ENCODE measurements around the gene PEBP1.
A peak's percentile ranks its signal among the peaks of the same experiment; 100 is the strongest.
"Not testable (repeated sequence)": the region's sequence is repeated elsewhere in the genome, so short reads cannot be mapped to it uniquely, and the experiment has no call there.

PEBP1 gene

GRCh38 chr12:118107694-118108093 lies 28.2 kb upstream of the PEBP1 start:
- DNase-seq (ENCODE audit: insufficient read length) (no peak), FAIRE-seq (no peak)
- TF ChIP-seq POLR2A (IDR thresholded peaks at IDR 0.05; ENCODE audit: low read depth, low read length) (no peak), POLR2AphosphoS5 (IDR thresholded peaks at IDR 0.05; ENCODE audit: low read depth, low read length) (no peak), TAF1 (IDR thresholded peaks at IDR 0.05; ENCODE audit: borderline replicate concordance, low read depth, low read length) (no peak)

- FAIRE-seq = no peak
- DNase-seq (ENCODE audit: insufficient read length) = no peak
Measured at GRCh38 chr12:118109088-118109487, 26.8 kb upstream of the PEBP1 start.

DNA sequence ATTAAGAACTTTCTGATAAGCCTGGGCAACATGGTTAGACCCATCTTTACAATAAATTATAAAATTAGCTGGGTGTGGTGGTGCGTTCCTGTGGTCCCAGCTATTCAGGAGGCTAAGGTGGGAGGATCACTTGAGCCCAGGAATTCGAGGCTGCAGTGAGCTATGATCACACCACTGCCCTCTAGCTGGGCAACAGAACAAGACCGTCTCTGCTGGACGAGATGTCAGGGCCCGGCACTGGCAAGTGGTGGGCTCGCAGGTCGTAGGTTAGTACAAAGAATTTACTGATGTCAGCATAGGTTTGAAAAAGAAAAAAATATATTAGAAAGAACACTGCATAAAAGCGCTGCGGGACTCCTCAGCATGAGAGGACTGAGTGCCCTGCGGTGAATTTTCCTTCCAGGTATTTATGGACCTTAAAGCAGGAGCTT lies 16.5 kb upstream of the PEBP1 start:
- no peak for FAIRE-seq
- TF ChIP-seq POLR2AphosphoS5 (IDR thresholded peaks at IDR 0.05; ENCODE audit: low read depth, low read length) (no peak), POLR2A (IDR thresholded peaks at IDR 0.05; ENCODE audit: low read depth, low read length) (no peak)
- DNase-seq (ENCODE audit: insufficient read length) = no peak

More at GRCh38 chr12:118109088-118109487, 26.8 kb upstream of the PEBP1 start:
- TF ChIP-seq TAF1 (IDR thresholded peaks at IDR 0.05; ENCODE audit: borderline replicate concordance, low read depth, low read length) (no peak), POLR2A (IDR thresholded peaks at IDR 0.05; ENCODE audit: low read depth, low read length) (no peak), POLR2AphosphoS5 (IDR thresholded peaks at IDR 0.05; ENCODE audit: low read depth, low read length) (no peak)

DNA sequence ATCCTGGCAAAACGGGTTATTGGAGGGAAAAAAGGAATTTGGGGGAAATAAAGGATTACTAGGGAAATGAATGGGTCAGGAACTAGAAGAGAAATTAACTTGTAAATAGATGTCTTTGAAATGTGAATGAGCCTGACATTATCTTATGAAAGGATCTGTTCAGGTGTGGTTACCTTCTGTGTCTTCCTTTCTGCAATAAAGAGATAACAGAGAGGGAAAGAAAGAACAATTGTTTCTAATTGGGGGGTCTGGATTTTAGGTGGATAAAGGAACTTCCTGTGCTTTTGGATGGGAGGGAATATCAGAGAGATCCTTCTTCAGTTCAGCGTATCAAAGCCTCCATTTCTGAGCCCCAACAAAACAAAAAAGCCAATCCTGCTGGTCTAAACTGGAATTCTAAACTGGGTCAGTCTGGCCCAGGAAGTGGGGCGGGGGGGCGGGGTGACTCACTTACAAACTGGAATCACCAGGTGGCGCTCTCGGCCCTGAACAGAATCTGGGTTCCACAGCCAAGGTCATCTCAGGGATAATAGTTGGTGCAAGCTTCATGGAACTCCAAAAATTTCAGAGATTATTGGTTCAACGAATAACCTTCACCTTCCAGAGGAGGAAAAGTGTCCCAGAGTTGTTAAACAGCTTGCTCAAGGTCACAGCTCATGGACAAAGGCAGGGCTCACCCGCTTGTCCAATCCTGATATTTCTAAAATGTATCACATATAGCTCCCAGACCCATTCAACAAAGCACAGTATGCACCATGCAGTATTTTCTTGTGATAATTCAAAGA lies 15.2 kb upstream of the PEBP1 start:
- FAIRE-seq (peak; percentile 60), DNase-seq (ENCODE audit: insufficient read length) (peak; percentile 72)
- TF ChIP-seq POLR2AphosphoS5 (IDR thresholded peaks at IDR 0.05; ENCODE audit: low read depth, low read length) (no peak), TAF1 (IDR thresholded peaks at IDR 0.05; ENCODE audit: borderline replicate concordance, low read depth, low read length) (no peak), POLR2A (IDR thresholded peaks at IDR 0.05; ENCODE audit: low read depth, low read length) (no peak)

DNA sequence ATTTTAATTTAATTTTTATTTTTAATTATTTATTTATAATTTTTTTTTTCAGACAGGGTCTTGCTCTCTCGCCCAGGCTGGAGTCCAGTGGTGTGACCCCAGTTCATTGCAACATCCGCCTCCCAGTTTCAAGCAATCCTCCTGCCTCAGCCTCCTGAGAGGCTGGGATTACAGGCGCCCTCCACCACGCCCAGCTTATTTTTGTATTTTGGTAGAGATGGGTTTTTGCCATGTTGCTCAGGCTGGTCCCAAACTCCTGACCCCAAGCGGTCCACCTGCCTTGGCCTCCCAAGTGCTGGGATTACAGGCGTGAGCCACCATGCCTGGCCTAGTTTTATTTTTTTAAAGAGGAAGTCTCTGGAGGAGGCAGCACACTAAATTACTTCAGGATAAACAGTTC lies 13.7 kb upstream of the PEBP1 start:
- DNase-seq (ENCODE audit: insufficient read length) (no peak), FAIRE-seq (no peak)
- TF ChIP-seq POLR2A (IDR thresholded peaks at IDR 0.05; ENCODE audit: low read depth, low read length) (no peak), POLR2AphosphoS5 (IDR thresholded peaks at IDR 0.05; ENCODE audit: low read depth, low read length) (no peak), TAF1 (IDR thresholded peaks at IDR 0.05; ENCODE audit: borderline replicate concordance, low read depth, low read length) (no peak)

- no peak for FAIRE-seq
- no peak for DNase-seq (ENCODE audit: insufficient read length)
- TF ChIP-seq POLR2A (IDR thresholded peaks at IDR 0.05; ENCODE audit: low read depth, low read length) (no peak), TAF1 (IDR thresholded peaks at IDR 0.05; ENCODE audit: borderline replicate concordance, low read depth, low read length) (no peak), POLR2AphosphoS5 (IDR thresholded peaks at IDR 0.05; ENCODE audit: low read depth, low read length) (no peak)
Measured at GRCh38 chr12:118124333-118124874, 11.5 kb upstream of the PEBP1 start.

- FAIRE-seq (no peak), DNase-seq (ENCODE audit: insufficient read length) (no peak)
- no peak for TF ChIP-seq TAF1 (IDR thresholded peaks at IDR 0.05; ENCODE audit: borderline replicate concordance, low read depth, low read length)
Measured at GRCh38 chr12:118125743-118126118, 10.2 kb upstream of the PEBP1 start.

DNA sequence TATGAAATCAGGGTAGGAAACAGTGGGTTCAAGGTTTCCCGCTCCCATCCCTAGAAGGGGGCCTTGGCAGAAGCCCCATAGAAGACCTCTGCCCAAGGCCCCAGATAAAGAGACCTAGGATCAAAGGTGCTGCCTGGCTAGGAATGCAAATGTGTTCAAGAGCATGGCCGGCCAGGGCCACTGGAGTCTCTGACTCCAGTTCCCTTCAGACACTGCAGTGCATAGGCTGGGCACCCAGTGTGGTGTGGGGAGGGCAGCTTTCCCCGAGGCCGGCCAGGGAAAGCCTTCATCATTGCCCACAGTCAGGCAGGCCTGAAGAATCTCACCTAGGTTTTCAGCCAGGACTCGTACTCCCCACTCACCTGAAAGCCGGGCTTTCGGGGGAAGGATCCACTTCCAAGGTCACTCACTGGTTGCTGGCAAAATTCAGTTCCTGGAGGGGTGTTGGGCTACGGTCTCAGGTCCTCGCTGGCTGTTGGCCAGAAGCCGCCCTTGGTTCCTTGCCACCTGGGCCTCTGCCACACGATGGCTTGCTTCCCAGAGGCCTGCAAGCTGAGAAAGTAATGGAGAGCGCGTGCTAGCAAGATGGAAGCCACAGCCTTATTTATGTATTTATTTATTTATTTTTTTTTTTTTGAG lies 9.7 kb upstream of the PEBP1 start:
- no peak for FAIRE-seq
- TF ChIP-seq POLR2A (IDR thresholded peaks at IDR 0.05; ENCODE audit: low read depth, low read length) = no peak
- no peak for TF ChIP-seq POLR2AphosphoS5 (IDR thresholded peaks at IDR 0.05; ENCODE audit: low read depth, low read length)
- TF ChIP-seq TAF1 (IDR thresholded peaks at IDR 0.05; ENCODE audit: borderline replicate concordance, low read depth, low read length) = no peak
- no peak for DNase-seq (ENCODE audit: insufficient read length)

DNA sequence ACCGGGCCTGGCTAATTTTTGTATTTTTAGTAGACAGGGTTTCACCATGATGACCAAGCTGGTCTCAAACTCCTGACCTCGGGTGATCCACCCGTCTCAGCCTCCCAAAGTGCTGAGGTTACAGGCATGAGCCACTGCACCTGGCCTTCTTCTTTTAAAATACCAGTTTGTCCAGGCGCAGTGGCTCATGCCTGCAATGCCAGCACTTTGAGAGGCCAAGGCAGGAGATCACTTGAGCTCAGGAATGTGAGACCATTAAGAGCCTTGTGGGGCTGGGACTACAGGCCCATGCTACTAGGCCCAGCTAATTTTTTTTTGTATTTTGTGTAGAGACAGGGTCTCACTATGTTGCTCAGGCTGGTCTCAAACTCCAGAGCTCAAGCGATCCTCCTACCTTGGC lies 8.1 kb upstream of the PEBP1 start:
- TF ChIP-seq POLR2A (IDR thresholded peaks at IDR 0.05; ENCODE audit: low read depth, low read length) = no peak
- no peak for TF ChIP-seq POLR2AphosphoS5 (IDR thresholded peaks at IDR 0.05; ENCODE audit: low read depth, low read length)
- no peak for TF ChIP-seq TAF1 (IDR thresholded peaks at IDR 0.05; ENCODE audit: borderline replicate concordance, low read depth, low read length)
- DNase-seq (ENCODE audit: insufficient read length) = no peak
- no peak for FAIRE-seq

DNA sequence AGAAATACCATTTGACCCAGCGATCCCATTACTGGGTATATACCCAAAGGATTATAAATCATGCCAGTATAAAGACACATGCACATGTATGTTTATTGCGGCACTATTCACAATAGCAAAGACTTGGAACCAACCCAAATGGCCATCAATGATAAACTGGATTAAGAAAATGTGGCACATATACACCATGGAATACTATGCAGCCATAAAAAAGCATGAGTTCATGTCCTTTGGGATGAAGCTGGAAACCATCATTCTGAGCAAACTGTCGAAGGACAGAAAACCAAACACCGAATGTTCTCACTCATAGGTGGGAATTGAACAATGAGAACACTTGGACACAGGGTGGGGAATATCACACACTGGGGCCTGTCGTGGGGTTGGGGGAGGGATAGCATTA lies 6.5 kb upstream of the PEBP1 start:
- not testable (repeated sequence) for FAIRE-seq; DNase-seq (ENCODE audit: insufficient read length)

DNA sequence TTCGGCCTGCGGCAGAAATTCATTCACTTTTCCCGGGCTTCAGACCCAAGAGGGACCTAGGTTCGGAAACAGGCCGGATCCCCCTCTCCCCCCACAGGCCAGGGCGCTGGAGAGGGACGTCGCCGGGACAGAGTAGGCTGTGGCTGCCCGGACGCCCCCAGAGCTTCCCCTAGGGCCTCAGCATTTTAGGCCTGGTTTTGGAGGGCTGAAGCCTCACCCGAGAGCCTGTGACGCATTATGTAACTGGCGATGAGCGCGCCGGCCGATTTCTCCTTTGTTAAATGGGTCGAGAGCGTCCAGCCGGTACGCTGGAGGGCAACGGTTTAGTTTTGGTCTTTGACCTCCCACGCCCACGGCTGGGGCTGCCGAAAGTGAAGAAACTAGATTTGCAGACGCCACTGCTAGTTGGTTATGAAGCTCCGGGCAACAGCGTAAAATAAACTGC lies 657 bp downstream of the PEBP1 start:
- TF ChIP-seq POLR2AphosphoS5 (IDR thresholded peaks at IDR 0.05; ENCODE audit: low read depth, low read length) (no peak), POLR2A (IDR thresholded peaks at IDR 0.05; ENCODE audit: low read depth, low read length) (no peak), TAF1 (IDR thresholded peaks at IDR 0.05; ENCODE audit: borderline replicate concordance, low read depth, low read length) (no peak)
- DNase-seq (ENCODE audit: insufficient read length) (peak; percentile 43), FAIRE-seq (peak; percentile 66)

GRCh38 chr12:118137148-118137678 lies 1.3 kb downstream of the PEBP1 start:
- TF ChIP-seq TAF1 (IDR thresholded peaks at IDR 0.05; ENCODE audit: borderline replicate concordance, low read depth, low read length) (no peak), POLR2AphosphoS5 (IDR thresholded peaks at IDR 0.05; ENCODE audit: low read depth, low read length) (no peak), POLR2A (IDR thresholded peaks at IDR 0.05; ENCODE audit: low read depth, low read length) (no peak)
- DNase-seq (ENCODE audit: insufficient read length) (no peak), FAIRE-seq (no peak)

Measured in GM12892 (cell line).